Stromal cell of bone marrow (primary cell): Measurements from ENCODE around the gene SLC16A12.
A peak's percentile ranks its signal among the peaks of the same experiment; 100 is the strongest.
"Not testable (repeated sequence)": the region's sequence is repeated elsewhere in the genome, so short reads cannot be mapped to it uniquely, and the experiment has no call there.

Source experiments
- DNase-seq: peaks from one replicate; pipeline ENCODE4 v3.0.0-alpha.2; 2012; ENCODE audit warnings: low read depth

SLC16A12 gene

GRCh38 chr10:89547853-89548513 is 12.6 kb upstream of the SLC16A12 start:
- no peak for DNase-seq

- not testable (repeated sequence) for DNase-seq
Measured at GRCh38 chr10:89546651-89547050, 11.3 kb upstream of the SLC16A12 start.

GRCh38 chr10:89543841-89544240 is 8.4 kb upstream of the SLC16A12 start:
- DNase-seq, result no peak

GRCh38 chr10:89540420-89540949 is 5.1 kb upstream of the SLC16A12 start:
- DNase-seq, result peak; percentile 26

GRCh38 chr10:89537364-89537763 is 2.0 kb upstream of the SLC16A12 start:
- no peak for DNase-seq

- DNase-seq, result no peak
Measured at GRCh38 chr10:89536013-89536354, 590 bp upstream of the SLC16A12 start.

- no peak for DNase-seq
Measured at GRCh38 chr10:89534826-89535166, 598 bp downstream of the SLC16A12 start.

GRCh38 chr10:89532476-89532875 is 2.9 kb downstream of the SLC16A12 start:
- no peak for DNase-seq

GRCh38 chr10:89531359-89531758 is 4.0 kb downstream of the SLC16A12 start:
- no peak for DNase-seq

GRCh38 chr10:89529711-89530110 is 5.7 kb downstream of the SLC16A12 start:
- DNase-seq, result not testable (repeated sequence)

- DNase-seq, result no peak
Measured at GRCh38 chr10:89526358-89526757, 9.0 kb downstream of the SLC16A12 start.

- DNase-seq, result no peak
Measured at GRCh38 chr10:89525556-89525955, 9.8 kb downstream of the SLC16A12 start.

GRCh38 chr10:89524279-89524678 is 11.1 kb downstream of the SLC16A12 start:
- no peak for DNase-seq

GRCh38 chr10:89523274-89523673 is 12.1 kb downstream of the SLC16A12 start:
- DNase-seq, result peak; percentile 21

GRCh38 chr10:89522463-89522862 is 12.9 kb downstream of the SLC16A12 start:
- no peak for DNase-seq

GRCh38 chr10:89521368-89521767 is 14.0 kb downstream of the SLC16A12 start:
- DNase-seq, result no peak

GRCh38 chr10:89520706-89521105 is 14.7 kb downstream of the SLC16A12 start:
- DNase-seq, result no peak

- DNase-seq, result peak; percentile 72
Measured at GRCh38 chr10:89518876-89519842, 16.2 kb downstream of the SLC16A12 start.

GRCh38 chr10:89518108-89518507 is 17.3 kb downstream of the SLC16A12 start:
- no peak for DNase-seq

GRCh38 chr10:89516149-89516832 is 19.1 kb downstream of the SLC16A12 start:
- DNase-seq, result peak; percentile 56

- DNase-seq, result peak; percentile 98
Measured at GRCh38 chr10:89515031-89515841, 20.2 kb downstream of the SLC16A12 start.

- no peak for DNase-seq
Measured at GRCh38 chr10:89513206-89513605, 22.2 kb downstream of the SLC16A12 start.
